ENCODE measurements around the gene SLC22A17. TPM values are rescaled to one million over a fixed set of nuclear protein-coding genes. Genes with fewer than 3 reads are reported as not detected.

Gene SLC22A17
- total and polyA plus RNA-seq, 9 of the 15 experiments (the other 6 are each of a cell fraction or from before 2014, with no cell fraction given) = 0.07 to 0.09 TPM; not detected in 7

- TF ChIP-seq RAD21 (CRISPR knock-in tag; conservative IDR thresholded peaks at IDR 0.05 in 1 of 2, IDR thresholded peaks at IDR 0.05 in 1 of 2) = peak; percentile 25 to 51; a peak in 3 of 4 replicates
- 0 out of 2 replicates have a peak, but pooled peaks have one; percentile 49 for TF ChIP-seq HLTF (IDR thresholded peaks at IDR 0.05)
- no peak for TF ChIP-seq SAP30 (IDR thresholded peaks at IDR 0.05; ENCODE audit: borderline replicate concordance, insufficient read depth, low read depth, low read length, poor library complexity, severe bottlenecking)
- 0 out of 4 replicates have a peak, but pooled peaks of 1 of the 2 experiments have one; percentile 15 for TF ChIP-seq ZNF318 (IDR thresholded peaks at IDR 0.05; ENCODE audit: borderline replicate concordance in 1 of 2, low read depth in 1 of 2)
- TF ChIP-seq TOE1 (IDR thresholded peaks at IDR 0.05; ENCODE audit: borderline replicate concordance) = no peak
- TF ChIP-seq TOE1 (CRISPR knock-in tag; IDR thresholded peaks at IDR 0.05; ENCODE audit: borderline replicate concordance, low read depth) = no peak
- TF ChIP-seq ZNF512 (tag; IDR thresholded peaks at IDR 0.05) = peak; percentile 94
- no peak for TF ChIP-seq ZKSCAN3 (CRISPR knock-in tag; IDR thresholded peaks at IDR 0.05)
- TF ChIP-seq POLR2AphosphoS5 (IDR thresholded peaks at IDR 0.05; ENCODE audit: control insufficient read depth, insufficient read depth, low read depth, low read length) = no peak
Measured at GRCh38 chr14:23299211-23299957, 53.3 kb downstream of the SLC22A17 start (continued).
